DOHH2 (cell line): ENCODE results near the gene OBSCN.
"Not testable (repeated sequence)": the region's sequence is repeated elsewhere in the genome, so short reads cannot be mapped to it uniquely, and the experiment has no call there.

Experiments
- H3F3A ChIP-seq: fragments of 200-600 bp; sonication (generic), shearing (Covaris generic); 2 replicates; pipeline ENCODE4 v1.6.0; 2016; ENCODE audit warnings: antibody characterized with exemption, mild to moderate bottlenecking; ENCODE audit not compliant: control insufficient read depth, insufficient read depth
- H3K27ac ChIP-seq: fragments of 200-600 bp; sonication (generic); 2 replicates; pipeline ENCODE4 v1.5.1; 2014; ENCODE audit warnings: low read depth, mild to moderate bottlenecking, low read length, moderate library complexity
- H3K27me3 ChIP-seq: fragments of 200-600 bp; sonication (generic); 2 replicates; pipeline ENCODE4 v1.6.1; 2014; ENCODE audit warnings: mild to moderate bottlenecking, low read length, mixed read lengths; ENCODE audit not compliant: control insufficient read depth
- H3K36me3 ChIP-seq: fragments of 200-600 bp; sonication (generic); 2 replicates; pipeline ENCODE4 v1.6.1; 2014; ENCODE audit warnings: mild to moderate bottlenecking, low read length, moderate library complexity, mixed read lengths; ENCODE audit not compliant: control insufficient read depth
- H3K4me1 ChIP-seq: fragments of 200-600 bp; sonication (generic); 2 replicates; pipeline ENCODE4 v1.6.1; 2014; ENCODE audit warnings: mild to moderate bottlenecking, low read length, mixed read lengths; ENCODE audit not compliant: control insufficient read depth
- H3K4me2 ChIP-seq: fragments of 200-600 bp; sonication (generic); 2 replicates; pipeline ENCODE4 v1.6.0; 2014; ENCODE audit warnings: mild to moderate bottlenecking, low read length, moderate library complexity
- H3K4me3 ChIP-seq: fragments of 200-600 bp; sonication (generic); 2 replicates; pipeline ENCODE4 v1.5.1; 2014; ENCODE audit warnings: mild to moderate bottlenecking, low read length, mixed read lengths
- H3K79me2 ChIP-seq: fragments of 200-600 bp; sonication (generic); 2 replicates; pipeline ENCODE4 v1.6.1; 2014; ENCODE audit warnings: mild to moderate bottlenecking, low read length, mixed read lengths; ENCODE audit not compliant: control insufficient read depth
- H3K9me2 ChIP-seq: fragments of 200-600 bp; sonication (generic); replicated peaks from 2 replicates; pipeline ENCODE4 v1.6.1; 2014; ENCODE audit warnings: mild to moderate bottlenecking, low read length, mixed read lengths; ENCODE audit not compliant: control insufficient read depth
- H3K9me3 ChIP-seq: fragments of 200-600 bp; sonication (generic); 2 replicates; pipeline ENCODE4 v1.6.1; 2014; ENCODE audit warnings: antibody characterized with exemption, low read length, mixed read lengths; ENCODE audit not compliant: control insufficient read depth, insufficient read depth
- H4K20me1 ChIP-seq: fragments of 200-600 bp; sonication (generic); 2 replicates; pipeline ENCODE4 v1.6.0; 2014; ENCODE audit warnings: low read depth, mild to moderate bottlenecking, antibody characterized with exemption, low read length, moderate library complexity; ENCODE audit not compliant: control insufficient read depth, insufficient read depth
- CTCF ChIP-seq: fragments of 200-600 bp; sonication (generic); IDR thresholded peaks from one replicate; pipeline ENCODE4 v1.5.1; 2014; ENCODE audit warnings: antibody characterized with exemption, mild to moderate bottlenecking, low read depth, low read length; ENCODE audit not compliant: poor library complexity, severe bottlenecking
- EZH2phosphoT487 ChIP-seq: fragments of 200-600 bp; sonication (generic); IDR thresholded peaks from 2 replicates; pipeline ENCODE4 v1.6.1; 2017; ENCODE audit warnings: borderline replicate concordance, mild to moderate bottlenecking, antibody characterized with exemption, low read length, moderate library complexity, mixed read lengths

The OBSCN gene

GRCh38 chr1:228245111-228245510 is 37.3 kb downstream of the OBSCN start:
- Histone ChIP-seq H3K4me3 (no peak overlapping the region), H3K4me1 (no peaks in the 10 kb centered on the region), H3K4me2 (no peak overlapping the region), H3K36me3 (no peaks in the 10 kb centered on the region), H3K9me3 (peaks cover 20% of the 10 kb centered on the region), H3K27ac (no peak overlapping the region), H3F3A (no peaks in the 10 kb centered on the region), H4K20me1 (no peaks in the 10 kb centered on the region), H3K79me2 (no peaks in the 10 kb centered on the region), H3K27me3 (no peaks in the 10 kb centered on the region), H3K9me2 (no peaks in the 10 kb centered on the region)
- TF ChIP-seq CTCF (no peak), EZH2phosphoT487 (no peak)

- Histone ChIP-seq H3K27me3 (no peaks in the 10 kb centered on the region), H4K20me1 (no peaks in the 10 kb centered on the region), H3K9me2 (no peaks in the 10 kb centered on the region), H3K36me3 (no peaks in the 10 kb centered on the region), H3K4me1 (no peaks in the 10 kb centered on the region), H3K79me2 (no peaks in the 10 kb centered on the region), H3K9me3 (peaks cover 14% of the 10 kb centered on the region), H3K4me3 (no peak overlapping the region), H3F3A (no peaks in the 10 kb centered on the region), H3K4me2 (no peak overlapping the region), H3K27ac (no peak overlapping the region)
- TF ChIP-seq CTCF: no peak
- TF ChIP-seq EZH2phosphoT487: no peak
These were observed 38.5 kb downstream of the OBSCN start for GRCh38 chr1:228246216-228246900.

GRCh38 chr1:228249513-228250305 is 41.9 kb downstream of the OBSCN start:
- no peaks in the 10 kb centered on the region for H3K9me3 ChIP-seq
- H3K4me1 ChIP-seq: no peaks in the 10 kb centered on the region
- no peak overlapping the region for H3K27ac ChIP-seq
- no peaks in the 10 kb centered on the region for H3K36me3 ChIP-seq
- no peaks in the 10 kb centered on the region for H3K27me3 ChIP-seq
- H4K20me1 ChIP-seq: no peaks in the 10 kb centered on the region
- no peaks in the 10 kb centered on the region for H3K79me2 ChIP-seq
- no peak overlapping the region for H3K4me2 ChIP-seq
- TF ChIP-seq CTCF (no peak), EZH2phosphoT487 (no peak)
- H3F3A ChIP-seq: no peaks in the 10 kb centered on the region
- no peaks in the 10 kb centered on the region for H3K9me2 ChIP-seq
- no peak overlapping the region for H3K4me3 ChIP-seq

GRCh38 chr1:228252476-228252875 is 44.6 kb downstream of the OBSCN start:
- not testable (repeated sequence) for H3K9me3 ChIP-seq, H3K27me3 ChIP-seq, H3F3A ChIP-seq, H3K36me3 ChIP-seq, H3K79me2 ChIP-seq, H3K4me1 ChIP-seq, H3K4me2 ChIP-seq, H3K27ac ChIP-seq, H4K20me1 ChIP-seq, H3K4me3 ChIP-seq, H3K9me2 ChIP-seq
